ENCODE measurements around the gene KSR1. TPM values are rescaled to one million over a fixed set of nuclear protein-coding genes. Genes with fewer than 3 reads are reported as not detected.
"Not testable (repeated sequence)": the region's sequence is repeated elsewhere in the genome, so short reads cannot be mapped to it uniquely, and the experiment has no call there.

Gene KSR1
- total RNA-seq, 1 donor from 2014 or later, result 60.6 TPM

DNA sequence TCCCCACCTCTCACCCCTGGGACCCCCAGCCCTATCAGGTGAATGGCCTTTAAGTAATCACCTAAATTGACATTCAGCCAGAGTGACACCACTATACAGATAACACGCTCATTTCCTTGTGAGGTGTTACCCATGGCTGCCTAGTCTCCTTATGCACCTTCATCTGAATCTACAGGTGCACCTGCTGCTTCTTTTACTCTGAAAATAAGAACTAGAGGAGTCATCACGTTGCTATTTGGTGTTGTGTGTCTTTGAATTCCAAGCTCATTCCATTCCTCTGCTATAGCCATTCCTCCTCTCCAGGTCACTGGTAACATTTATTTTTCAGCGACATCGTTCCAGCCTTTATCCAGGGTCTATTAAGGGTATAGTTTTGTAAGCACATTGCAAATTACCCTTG is 184.5 kb downstream of the KSR1 start:
- Mint-ChIP-seq H3K4me1 (ENCODE audit: low read depth) (peaks cover 3% of the 10 kb centered on the region), H3K36me3 (ENCODE audit: low read depth) (peaks cover 1% of the 10 kb centered on the region), H3K27ac (ENCODE audit: unreplicated experiment) (no peak overlapping the region), H3K9me3 (ENCODE audit: low read depth) (no peaks in the 10 kb centered on the region), H3K4me3 (ENCODE audit: unreplicated experiment) (no peak overlapping the region), H3K27me3 (ENCODE audit: low read depth) (no peaks in the 10 kb centered on the region)
- no peak for TF ChIP-seq CTCF (IDR thresholded peaks at IDR 0.05)
- no peak for DNase-seq (ENCODE audit: low spot score)

DNA sequence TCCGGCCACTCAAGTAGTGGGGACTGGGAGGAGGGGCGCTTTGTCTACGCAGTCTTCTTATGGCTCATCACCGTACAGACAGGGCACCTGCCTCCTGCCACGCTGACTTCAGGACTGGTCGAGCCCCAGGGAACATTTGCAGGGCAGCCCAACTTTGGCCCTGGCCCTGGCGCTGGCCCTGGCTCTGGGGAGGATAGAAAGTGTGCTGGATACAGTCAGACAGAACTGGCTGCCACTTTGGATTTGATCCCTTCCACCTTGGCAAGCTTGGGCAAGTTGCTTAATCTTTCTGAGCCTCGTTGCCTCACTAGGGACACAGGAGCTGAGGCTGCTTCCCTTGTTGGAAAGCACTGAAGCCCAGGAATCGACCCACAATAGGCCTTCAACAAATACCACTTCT is 188.3 kb downstream of the KSR1 start:
- no peak overlapping the region for H3K27ac Mint-ChIP-seq (ENCODE audit: unreplicated experiment)
- no peaks in the 10 kb centered on the region for H3K9me3 Mint-ChIP-seq (ENCODE audit: low read depth)
- H3K4me1 Mint-ChIP-seq (ENCODE audit: low read depth), result peaks cover 7% of the 10 kb centered on the region
- no peaks in the 10 kb centered on the region for H3K27me3 Mint-ChIP-seq (ENCODE audit: low read depth)
- TF ChIP-seq CTCF (IDR thresholded peaks at IDR 0.05), result no peak
- no peak overlapping the region for H3K4me3 Mint-ChIP-seq (ENCODE audit: unreplicated experiment)
- DNase-seq (ENCODE audit: low spot score), result no peak
- peaks cover 1% of the 10 kb centered on the region for H3K36me3 Mint-ChIP-seq (ENCODE audit: low read depth)

DNA sequence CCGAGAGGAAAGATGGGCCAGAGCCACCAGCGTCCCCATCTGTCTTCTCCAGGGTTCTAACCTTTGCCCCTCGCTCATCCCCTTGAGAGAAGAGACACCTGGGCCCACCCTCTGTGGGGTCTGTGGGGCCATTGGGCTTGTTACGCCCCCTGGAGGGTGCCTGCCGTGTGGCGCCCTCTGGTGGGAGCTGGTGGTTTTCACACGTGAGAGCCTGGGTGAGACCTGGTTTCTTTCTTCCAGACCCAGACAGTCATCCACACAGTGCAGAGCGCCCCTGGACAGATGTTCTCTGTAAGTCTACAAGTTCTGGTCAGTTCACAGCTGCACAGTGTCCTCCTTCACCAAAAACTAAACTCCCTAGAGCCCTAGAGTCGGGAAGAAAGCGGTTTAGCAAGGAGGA is 189.4 kb downstream of the KSR1 start:
- DNase-seq (ENCODE audit: low spot score); H3K4me1 Mint-ChIP-seq (ENCODE audit: low read depth); H3K27me3 Mint-ChIP-seq (ENCODE audit: low read depth); H3K27ac Mint-ChIP-seq (ENCODE audit: unreplicated experiment); H3K9me3 Mint-ChIP-seq (ENCODE audit: low read depth); H3K36me3 Mint-ChIP-seq (ENCODE audit: low read depth); H3K4me3 Mint-ChIP-seq (ENCODE audit: unreplicated experiment): not testable (repeated sequence)
- TF ChIP-seq CTCF (IDR thresholded peaks at IDR 0.05), result peak; percentile 37

DNA sequence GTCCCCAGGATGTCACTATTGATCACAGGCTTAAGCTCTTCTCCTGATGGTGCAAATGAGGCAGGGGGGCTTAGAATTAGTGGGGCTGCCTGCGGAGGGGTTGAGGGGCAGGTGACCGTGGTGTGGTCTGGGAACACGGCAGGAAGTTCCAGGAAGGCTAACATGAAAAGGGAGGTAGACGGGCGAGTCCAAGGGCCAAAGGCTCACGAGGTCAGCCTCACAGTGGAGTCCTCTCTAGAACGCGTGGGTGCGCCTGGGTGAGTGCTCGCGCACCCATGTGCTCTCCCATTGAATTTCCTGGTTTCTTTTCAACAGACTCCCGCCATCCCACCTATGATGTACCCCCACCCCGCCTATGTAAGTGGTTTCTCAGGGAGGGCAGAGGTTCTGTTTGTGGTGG is 190.0 kb downstream of the KSR1 start:
- peaks cover 1% of the 10 kb centered on the region for H3K36me3 Mint-ChIP-seq (ENCODE audit: low read depth)

GRCh38 chr17:27647765-27648164 is 191.5 kb downstream of the KSR1 start:
- peaks cover 1% of the 10 kb centered on the region for H3K36me3 Mint-ChIP-seq (ENCODE audit: low read depth)
- no peak overlapping the region for H3K27ac Mint-ChIP-seq (ENCODE audit: unreplicated experiment)

More for the DNA sequence above, 190.0 kb downstream of the KSR1 start:
- no peak for TF ChIP-seq CTCF (IDR thresholded peaks at IDR 0.05)
- Mint-ChIP-seq H3K27ac (ENCODE audit: unreplicated experiment) (no peak overlapping the region), H3K4me1 (ENCODE audit: low read depth) (peaks cover 4% of the 10 kb centered on the region), H3K9me3 (ENCODE audit: low read depth) (no peaks in the 10 kb centered on the region), H3K4me3 (ENCODE audit: unreplicated experiment) (no peak overlapping the region), H3K27me3 (ENCODE audit: low read depth) (no peaks in the 10 kb centered on the region)
- no peak for DNase-seq (ENCODE audit: low spot score)

GRCh38 chr17:27649111-27649571 is 192.9 kb downstream of the KSR1 start:
- H3K36me3 Mint-ChIP-seq (ENCODE audit: low read depth); H3K27ac Mint-ChIP-seq (ENCODE audit: unreplicated experiment); H3K4me3 Mint-ChIP-seq (ENCODE audit: unreplicated experiment); H3K4me1 Mint-ChIP-seq (ENCODE audit: low read depth); H3K27me3 Mint-ChIP-seq (ENCODE audit: low read depth); H3K9me3 Mint-ChIP-seq (ENCODE audit: low read depth); DNase-seq (ENCODE audit: low spot score): not testable (repeated sequence)

More at GRCh38 chr17:27647765-27648164, 191.5 kb downstream of the KSR1 start:
- Mint-ChIP-seq H3K4me3 (ENCODE audit: unreplicated experiment) (no peak overlapping the region), H3K27me3 (ENCODE audit: low read depth) (peaks cover 2% of the 10 kb centered on the region), H3K4me1 (ENCODE audit: low read depth) (peaks cover 4% of the 10 kb centered on the region), H3K9me3 (ENCODE audit: low read depth) (no peaks in the 10 kb centered on the region)
- TF ChIP-seq CTCF (IDR thresholded peaks at IDR 0.05), result no peak
- no peak for DNase-seq (ENCODE audit: low spot score)
